ENCODE data around the gene C1orf50.

GRCh38 chr1:42761567-42761966 lies 5.5 kb upstream of the C1orf50 start:
- no peak for TF ChIP-seq MAFK (IDR thresholded peaks at IDR 0.05; ENCODE audit: low read depth, low read length)
- TF ChIP-seq, protein P1, sequence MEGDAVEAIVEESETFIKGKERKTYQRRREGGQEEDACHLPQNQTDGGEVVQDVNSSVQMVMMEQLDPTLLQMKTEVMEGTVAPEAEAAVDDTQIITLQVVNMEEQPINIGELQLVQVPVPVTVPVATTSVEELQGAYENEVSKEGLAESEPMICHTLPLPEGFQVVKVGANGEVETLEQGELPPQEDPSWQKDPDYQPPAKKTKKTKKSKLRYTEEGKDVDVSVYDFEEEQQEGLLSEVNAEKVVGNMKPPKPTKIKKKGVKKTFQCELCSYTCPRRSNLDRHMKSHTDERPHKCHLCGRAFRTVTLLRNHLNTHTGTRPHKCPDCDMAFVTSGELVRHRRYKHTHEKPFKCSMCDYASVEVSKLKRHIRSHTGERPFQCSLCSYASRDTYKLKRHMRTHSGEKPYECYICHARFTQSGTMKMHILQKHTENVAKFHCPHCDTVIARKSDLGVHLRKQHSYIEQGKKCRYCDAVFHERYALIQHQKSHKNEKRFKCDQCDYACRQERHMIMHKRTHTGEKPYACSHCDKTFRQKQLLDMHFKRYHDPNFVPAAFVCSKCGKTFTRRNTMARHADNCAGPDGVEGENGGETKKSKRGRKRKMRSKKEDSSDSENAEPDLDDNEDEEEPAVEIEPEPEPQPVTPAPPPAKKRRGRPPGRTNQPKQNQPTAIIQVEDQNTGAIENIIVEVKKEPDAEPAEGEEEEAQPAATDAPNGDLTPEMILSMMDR (conservative IDR thresholded peaks at IDR 0.05; ENCODE audit: low read depth, low read length): no peak
- TF ChIP-seq POLR2A (IDR thresholded peaks at IDR 0.05; ENCODE audit: low read depth, low read length): no peak
- no peak for TF ChIP-seq MXI1 (IDR thresholded peaks at IDR 0.05; ENCODE audit: borderline replicate concordance, low read depth, low read length)
- TF ChIP-seq, protein P2, sequence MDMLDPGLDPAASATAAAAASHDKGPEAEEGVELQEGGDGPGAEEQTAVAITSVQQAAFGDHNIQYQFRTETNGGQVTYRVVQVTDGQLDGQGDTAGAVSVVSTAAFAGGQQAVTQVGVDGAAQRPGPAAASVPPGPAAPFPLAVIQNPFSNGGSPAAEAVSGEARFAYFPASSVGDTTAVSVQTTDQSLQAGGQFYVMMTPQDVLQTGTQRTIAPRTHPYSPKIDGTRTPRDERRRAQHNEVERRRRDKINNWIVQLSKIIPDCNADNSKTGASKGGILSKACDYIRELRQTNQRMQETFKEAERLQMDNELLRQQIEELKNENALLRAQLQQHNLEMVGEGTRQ (IDR thresholded peaks at IDR 0.05; ENCODE audit: low read depth, low read length): no peak
- TF ChIP-seq RCOR1 (IDR thresholded peaks at IDR 0.05; ENCODE audit: insufficient replicate concordance, low read length): no peak
- TF ChIP-seq RAD21 (IDR thresholded peaks at IDR 0.05; ENCODE audit: low read length): no peak
